ENCODE data around the gene EIF2AK3.
"Not testable (repeated sequence)": the region's sequence is repeated elsewhere in the genome, so short reads cannot be mapped to it uniquely, and the experiment has no call there.

Gene EIF2AK3

GRCh38 chr2:88591698-88592097, 35.6 kb downstream of the EIF2AK3 start:
- no peak for DNase-seq

GRCh38 chr2:88590998-88591613, 36.2 kb downstream of the EIF2AK3 start:
- peak; percentile 27 for DNase-seq

GRCh38 chr2:88585969-88586368, 41.3 kb downstream of the EIF2AK3 start:
- no peak for DNase-seq

- DNase-seq = no peak
Observed at GRCh38 chr2:88582030-88582429, 45.2 kb downstream of the EIF2AK3 start.

- DNase-seq = no peak
Observed at GRCh38 chr2:88580088-88580487, 47.2 kb downstream of the EIF2AK3 start.

- DNase-seq = no peak
Observed at GRCh38 chr2:88575630-88576029, 51.6 kb downstream of the EIF2AK3 start.

GRCh38 chr2:88575051-88575450, 52.2 kb downstream of the EIF2AK3 start:
- no peak for DNase-seq

GRCh38 chr2:88574445-88574844, 52.8 kb downstream of the EIF2AK3 start:
- no peak for DNase-seq

- DNase-seq = no peak
Observed at GRCh38 chr2:88568179-88568578, 59.1 kb downstream of the EIF2AK3 start.

- no peak for DNase-seq
Observed at GRCh38 chr2:88564402-88564801, 62.9 kb downstream of the EIF2AK3 start.

GRCh38 chr2:88563129-88563528, 64.1 kb downstream of the EIF2AK3 start:
- DNase-seq = no peak

GRCh38 chr2:88561646-88562388, 65.4 kb downstream of the EIF2AK3 start:
- DNase-seq = no peak

- no peak for DNase-seq
Observed at GRCh38 chr2:88560619-88561307, 66.5 kb downstream of the EIF2AK3 start.

- DNase-seq = no peak
Observed at GRCh38 chr2:88557290-88557689, 70.0 kb downstream of the EIF2AK3 start.

GRCh38 chr2:88556026-88556425, 71.2 kb downstream of the EIF2AK3 start:
- DNase-seq = no peak

- DNase-seq = no peak
Observed at GRCh38 chr2:88554189-88554588, 73.1 kb downstream of the EIF2AK3 start.

GRCh38 chr2:88549616-88550292, 77.5 kb downstream of the EIF2AK3 start:
- DNase-seq = no peak

- DNase-seq = not testable (repeated sequence)
Observed at GRCh38 chr2:88546291-88546690, 81.0 kb downstream of the EIF2AK3 start.

- peak; percentile 35 for DNase-seq
Observed at GRCh38 chr2:88545118-88545517, 82.1 kb downstream of the EIF2AK3 start.

GRCh38 chr2:88543541-88544057, 83.7 kb downstream of the EIF2AK3 start:
- DNase-seq = no peak

- DNase-seq = no peak
Observed at GRCh38 chr2:88542668-88543067, 84.6 kb downstream of the EIF2AK3 start.

- DNase-seq = no peak
Observed at GRCh38 chr2:88540346-88540745, 86.9 kb downstream of the EIF2AK3 start.

- no peak for DNase-seq
Observed at GRCh38 chr2:88538362-88538917, 88.8 kb downstream of the EIF2AK3 start.
